Dedifferentiated amniotic fluid mesenchymal stem cell (primary cell): ENCODE data around the gene DCX.

Experiments used
- DNase-seq: peaks from one replicate; pipeline ENCODE4 v3.0.0-alpha.2; 2016; ENCODE audit errors: extremely low spot score

DCX gene

DNA sequence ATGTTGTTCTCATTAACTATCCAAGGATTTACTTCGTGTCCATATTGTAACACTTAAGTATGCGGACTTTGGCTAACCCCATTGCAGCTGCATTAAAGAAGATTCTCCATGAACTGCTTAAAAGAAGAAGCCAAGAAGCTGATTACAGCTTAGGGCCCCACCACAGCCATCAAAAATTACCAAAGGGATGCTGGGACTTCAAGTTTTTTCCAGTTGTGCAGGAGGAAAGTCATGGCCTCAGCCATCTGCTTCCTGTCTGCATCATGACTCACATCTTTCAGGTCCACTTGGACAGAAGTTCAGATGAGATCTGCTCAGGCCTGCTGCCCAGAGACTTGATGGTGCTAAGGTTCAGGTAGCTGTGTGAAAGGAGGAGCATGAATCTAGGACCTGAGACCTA is 102.9 kb downstream of the DCX start:
- no peak for DNase-seq

DNA sequence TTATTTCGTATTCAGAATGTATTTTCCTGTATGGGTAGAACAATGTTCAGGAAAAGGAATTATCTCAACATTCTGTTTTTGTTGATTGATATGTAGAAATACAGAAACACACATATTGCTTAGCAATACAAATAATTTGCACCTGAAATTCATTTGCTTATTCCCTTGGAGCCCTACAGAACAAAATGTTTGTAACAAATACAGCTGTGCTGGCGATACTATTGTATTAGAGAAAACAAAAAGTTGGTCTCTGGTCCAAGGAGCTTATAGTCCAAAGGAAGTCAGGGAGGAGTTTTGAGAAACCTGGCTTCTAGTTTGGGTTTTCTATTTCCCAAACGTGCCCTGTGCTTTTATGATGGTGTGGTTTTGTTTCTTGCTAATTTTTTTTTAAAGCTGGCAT is 104.0 kb downstream of the DCX start:
- no peak for DNase-seq

DNA sequence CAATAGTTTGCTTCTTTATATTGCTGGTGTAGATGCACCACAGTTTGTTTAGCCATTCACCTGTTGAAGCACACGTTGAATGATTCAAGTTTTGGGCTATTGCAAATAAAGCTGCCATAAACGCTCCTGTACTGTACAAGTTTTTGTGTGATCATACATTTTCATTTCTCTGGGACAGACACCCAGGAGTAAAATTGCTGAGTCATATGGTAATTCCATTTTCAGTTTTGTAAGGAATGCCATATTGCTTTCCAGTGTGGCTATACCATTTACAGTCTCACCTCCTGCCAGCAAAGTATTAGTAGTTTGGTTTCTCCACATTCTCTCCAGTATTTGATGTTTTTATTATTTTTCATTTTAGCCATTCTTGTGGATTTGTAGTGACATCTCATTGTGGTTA is 109.7 kb downstream of the DCX start:
- no peak for DNase-seq

DNA sequence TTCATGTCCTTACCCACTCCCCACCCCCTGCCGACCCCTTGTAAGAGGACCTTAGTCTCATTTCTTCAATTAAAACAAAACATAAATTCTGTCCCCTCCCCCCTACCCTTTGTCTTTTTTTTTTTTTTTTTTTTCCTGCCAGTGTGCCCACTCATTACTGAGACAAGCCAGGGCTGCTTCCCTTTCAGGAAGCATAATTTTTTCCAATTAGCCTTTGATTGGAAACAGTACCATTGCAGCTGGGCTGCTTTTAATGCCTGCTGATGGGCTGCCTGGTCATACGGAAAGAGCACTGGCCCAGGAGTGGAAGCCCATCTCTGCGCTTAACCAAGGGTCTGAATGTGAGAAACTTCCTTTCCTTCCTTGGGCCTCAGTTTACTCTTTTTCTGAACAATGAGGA is 123.2 kb downstream of the DCX start:
- no peak for DNase-seq

DNA sequence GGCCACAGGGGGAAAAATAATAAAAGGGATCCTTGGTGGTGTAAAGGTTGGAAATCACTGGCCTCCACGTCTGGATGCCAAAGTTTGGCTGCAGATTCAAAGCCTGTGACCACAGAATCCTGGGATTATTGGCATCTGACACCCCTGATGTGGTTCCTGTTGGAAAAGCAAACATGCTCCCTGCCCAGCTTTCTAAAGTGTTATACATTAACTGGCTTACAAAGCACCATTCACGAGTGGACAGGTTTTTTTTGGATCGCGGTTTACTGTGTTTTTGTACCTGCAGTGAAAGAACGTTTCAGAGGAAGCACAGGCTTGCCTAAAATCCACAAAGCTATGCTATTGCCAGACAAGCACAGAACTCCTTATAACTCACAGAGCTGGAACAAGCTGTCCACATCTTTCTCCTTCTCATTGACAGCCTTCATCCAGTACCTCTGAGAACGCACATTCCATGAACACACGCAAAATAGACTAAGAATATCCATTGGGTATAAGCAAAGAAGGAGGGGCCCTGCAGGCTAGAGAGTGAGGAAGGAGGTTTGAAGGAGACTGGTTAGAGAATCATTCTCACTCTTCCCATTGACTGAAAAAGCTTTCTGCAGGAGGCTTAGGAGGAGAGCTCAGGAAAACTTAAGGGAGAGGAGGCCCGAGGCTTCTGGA is 127.2 kb downstream of the DCX start:
- DNase-seq = no peak

DNA sequence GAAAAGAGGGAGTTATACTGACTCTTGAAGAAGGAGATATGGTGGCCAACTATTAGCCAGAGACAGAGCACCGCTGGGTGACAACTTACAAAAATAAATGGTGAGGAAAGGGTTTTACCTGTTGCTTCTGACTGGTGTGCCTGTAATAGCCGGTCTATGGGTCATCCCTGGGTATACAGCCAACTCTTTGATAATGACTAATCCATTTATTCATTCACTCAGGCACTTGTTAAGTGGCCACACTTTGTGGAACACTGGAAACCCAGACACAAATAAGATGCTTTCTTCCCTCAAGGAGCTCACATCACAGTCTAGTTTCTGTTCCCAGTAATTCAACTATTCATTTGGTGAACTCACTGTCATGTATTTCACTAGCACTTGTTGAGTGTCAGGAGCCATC is 128.5 kb downstream of the DCX start:
- no peak for DNase-seq

DNA sequence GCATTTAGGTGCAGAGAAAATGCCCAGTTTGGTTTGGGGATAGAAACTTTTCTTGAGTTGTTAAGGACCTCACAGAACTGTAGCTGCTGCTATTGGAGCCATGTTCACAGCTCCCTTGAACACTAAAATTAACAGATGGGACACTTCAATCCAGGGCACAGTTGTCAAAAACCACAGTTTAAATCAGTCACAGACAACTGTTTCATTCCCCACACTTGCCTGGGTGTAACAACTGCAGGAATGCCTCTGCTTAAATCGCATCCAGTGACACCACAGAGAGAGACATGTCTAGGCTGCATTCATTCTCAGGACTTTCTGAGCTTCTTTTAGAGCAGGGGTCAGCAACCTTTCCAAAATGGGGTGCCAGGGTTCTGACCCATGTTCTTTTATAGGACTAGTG is 129.0 kb downstream of the DCX start:
- no peak for DNase-seq

DNA sequence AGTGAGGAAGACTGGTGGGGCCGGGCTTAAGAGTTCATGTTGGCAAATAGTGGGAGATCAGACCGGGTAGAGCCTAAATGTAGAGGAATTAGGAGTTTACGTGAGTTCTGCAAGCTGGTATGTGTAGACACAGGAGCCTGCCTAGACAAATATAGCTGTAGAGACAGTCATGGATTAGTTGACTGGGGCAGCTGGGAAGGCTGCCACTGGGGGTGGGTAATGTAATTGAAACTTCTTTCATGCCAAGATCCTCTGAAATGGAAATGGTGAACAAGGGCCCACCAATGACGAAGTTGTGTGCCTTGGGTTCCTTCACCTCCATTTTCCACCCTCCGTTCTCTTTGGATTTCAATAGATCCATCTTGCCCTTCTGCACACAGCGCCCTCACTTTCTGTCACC is 129.9 kb downstream of the DCX start:
- no peak for DNase-seq

DNA sequence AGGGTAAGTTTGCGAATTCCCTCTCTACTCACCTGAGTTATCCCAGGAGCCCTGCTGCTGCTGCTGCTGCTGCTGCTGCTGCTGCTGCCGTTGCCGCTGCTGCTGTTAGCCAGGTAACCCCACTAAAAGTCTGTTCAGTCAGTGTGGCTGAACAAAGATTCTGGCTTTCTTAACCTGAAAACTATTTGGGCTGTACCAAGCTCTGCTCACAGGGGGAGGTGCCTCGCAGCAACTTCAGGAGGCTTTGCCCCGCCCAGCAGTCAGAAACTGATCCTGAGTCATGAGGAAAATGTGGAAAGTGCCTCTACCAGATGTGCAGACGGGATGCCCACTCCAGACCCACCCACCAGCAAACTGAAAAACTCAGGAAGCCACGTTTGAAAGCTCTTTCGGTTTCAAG is 141.7 kb downstream of the DCX start, which contains the start of gene CAPN6:
TSS of gene CAPN6 (minus strand) at position 145 of the 400 bp plus-strand sequence. CDS start 6,547 bp downstream, outside the sequence.
- DNase-seq = no peak

DNA sequence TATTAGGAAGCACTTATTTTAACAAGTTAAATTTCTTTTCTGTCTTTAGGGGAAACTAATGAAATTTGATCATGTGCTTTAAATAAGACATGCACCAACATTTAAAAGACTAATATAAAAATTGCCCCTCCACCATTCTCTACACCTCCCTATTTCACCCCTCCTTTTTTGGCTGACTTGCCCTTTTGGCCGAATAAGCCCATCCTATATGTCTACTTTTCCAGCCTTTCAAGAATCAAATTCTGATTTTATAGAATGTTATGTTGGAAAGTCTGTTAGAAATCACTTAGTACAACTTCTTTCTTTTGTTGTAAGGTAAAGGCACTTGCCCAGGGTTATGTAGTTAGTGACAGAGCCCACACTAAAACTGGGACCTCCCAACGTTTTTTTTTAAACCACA is 143.5 kb downstream of the DCX start:
- DNase-seq = no peak

DNA sequence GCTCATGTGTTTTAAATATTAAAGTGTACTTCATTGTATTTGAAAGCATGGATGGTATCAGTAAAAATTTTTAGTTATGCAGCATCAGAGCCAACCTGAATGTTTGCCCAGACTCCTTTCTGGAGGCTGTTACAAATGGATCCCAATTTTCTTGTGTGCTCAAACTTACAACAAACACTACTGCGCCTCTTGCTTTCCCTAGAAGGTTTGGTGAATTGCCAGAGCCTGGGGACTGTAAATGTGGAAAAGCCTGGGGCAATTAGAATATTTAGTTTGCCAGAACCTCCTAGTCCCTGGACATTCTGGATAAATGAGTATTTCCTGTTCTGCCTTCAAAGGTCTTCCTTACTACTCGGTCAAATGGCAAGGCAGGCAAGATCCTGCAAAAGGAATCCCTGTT is 146.5 kb downstream of the DCX start:
- no peak for DNase-seq

DNA sequence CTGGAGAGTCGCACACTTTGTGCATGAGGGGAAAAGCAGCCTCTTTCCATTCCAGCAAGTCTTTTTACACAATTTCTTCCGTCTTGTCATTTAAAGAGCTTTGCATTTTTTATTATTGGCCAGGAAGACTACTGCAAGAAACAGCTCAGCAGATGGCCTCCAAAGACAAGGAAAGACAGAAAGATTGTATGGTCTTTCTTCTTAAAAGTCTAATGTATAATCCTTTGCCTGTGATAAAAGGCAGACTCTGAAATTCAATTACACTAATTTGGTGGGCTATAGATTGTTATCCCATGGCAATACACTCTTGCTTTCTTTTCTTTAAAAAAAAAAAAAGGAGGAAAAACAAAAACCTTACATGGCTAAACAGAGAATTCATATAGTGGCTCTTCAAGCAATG is 147.6 kb downstream of the DCX start:
- DNase-seq = no peak

DNA sequence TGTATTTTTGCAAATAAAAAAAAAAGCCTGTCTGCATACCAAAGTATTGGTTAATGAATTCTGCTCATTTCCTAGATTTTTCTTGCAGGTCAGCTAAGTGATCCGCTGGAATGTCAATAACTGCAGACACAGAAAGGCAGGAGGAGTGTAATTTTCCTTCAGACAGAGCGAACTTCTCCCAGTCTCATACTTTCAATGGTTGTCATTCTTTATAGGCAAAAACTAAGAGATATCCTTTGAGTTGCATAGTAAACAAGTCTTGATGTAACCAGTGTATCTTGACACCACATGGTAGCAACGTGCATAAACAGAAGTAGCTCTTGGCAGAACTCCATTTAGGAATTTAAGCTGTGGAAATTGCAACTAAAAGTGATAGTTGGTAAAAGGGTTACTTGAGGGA is 149.9 kb downstream of the DCX start:
- DNase-seq = no peak

DNA sequence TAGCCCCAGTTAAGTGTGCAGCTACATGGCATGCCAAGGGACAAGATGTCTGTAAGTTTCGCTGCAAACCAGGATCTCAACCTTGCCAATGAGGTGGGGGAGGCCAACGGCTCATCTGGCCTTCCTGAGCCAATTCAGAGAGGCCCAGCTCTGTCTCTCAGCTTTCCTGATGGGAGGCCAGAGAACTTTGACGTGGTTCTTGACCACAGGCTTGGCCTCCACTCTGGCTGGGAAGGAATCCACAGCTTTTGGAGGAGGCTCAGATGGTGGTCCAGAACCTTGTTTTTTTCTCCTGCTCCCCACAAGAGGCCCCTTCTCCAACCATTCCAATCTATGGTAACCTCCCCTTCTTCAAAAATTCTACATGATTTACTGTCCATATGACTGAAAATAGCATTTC is 151.5 kb downstream of the DCX start:
- no peak for DNase-seq

DNA sequence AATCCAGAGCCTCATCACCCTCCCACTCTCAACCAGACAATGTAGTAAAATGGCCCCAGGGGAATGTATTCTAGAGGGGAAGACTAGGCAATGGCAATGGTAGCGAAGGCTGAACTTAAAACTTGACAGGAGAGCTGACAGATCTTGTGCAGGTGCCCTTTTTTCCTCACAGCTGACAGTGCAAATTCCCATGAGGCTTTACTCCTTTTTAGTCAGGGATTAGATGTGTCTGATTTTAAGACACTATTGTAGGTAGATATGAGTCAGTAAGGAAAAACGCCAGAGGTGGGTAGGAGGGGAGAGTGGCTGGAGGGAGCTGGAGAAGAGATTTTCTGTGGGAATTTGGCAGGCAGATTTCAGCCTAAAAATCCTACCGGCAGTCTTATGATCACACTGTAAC is 152.4 kb downstream of the DCX start:
- no peak for DNase-seq

DNA sequence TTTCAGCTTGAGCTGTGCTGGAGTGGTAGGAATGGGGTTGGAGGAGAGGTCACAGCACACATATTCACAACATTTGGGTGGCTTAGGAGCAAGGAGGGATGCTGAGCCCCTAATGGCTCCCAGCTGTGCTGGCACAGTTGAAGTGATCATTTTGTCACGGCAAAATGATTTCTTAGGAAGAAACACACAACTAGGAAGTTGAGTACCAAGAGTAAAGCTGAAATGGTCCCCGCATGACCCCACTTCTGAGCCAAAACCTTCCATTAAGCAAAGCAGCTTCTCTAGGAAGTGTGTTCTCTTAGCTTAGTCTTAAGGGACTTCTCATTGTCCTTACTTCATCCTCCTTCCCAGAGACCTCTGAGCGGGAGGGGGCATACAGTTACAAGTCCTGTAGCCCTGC is 154.3 kb downstream of the DCX start:
- DNase-seq = no peak

DNA sequence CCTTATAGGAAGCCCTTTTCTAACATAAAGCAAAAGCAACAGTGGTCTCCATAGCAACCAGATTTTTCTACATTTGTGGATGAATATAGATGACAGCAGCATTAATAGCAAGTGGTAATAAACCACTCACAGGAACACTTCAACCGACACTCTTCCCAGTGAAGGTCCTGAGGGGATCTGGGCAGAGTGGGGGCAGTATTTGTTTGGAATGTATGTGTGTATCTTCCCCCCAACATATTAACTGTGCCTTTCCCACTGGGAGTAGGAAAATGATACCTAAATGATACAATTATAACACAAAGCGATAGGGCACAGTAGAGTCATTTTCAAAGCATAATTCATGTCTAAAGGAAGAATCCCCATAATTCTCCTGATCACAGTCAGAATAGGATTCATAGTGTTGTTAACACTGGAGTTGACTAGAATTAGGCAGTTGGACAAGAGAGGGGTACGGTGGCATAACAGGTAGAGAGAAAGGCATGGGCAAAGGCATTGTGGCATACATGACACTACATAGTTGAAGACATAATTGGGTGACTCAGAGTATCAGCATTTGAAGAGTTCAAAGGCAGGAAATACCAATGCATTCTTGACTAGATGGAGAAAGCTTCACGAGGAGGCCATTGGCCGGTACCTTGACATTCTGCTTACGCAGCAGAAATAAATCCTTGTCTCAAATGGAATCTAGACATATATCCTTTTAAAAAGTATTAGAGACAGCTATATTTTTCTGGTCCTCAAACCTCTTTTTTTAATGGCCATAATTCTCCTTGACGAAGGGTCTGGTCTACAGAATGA is 156.9 kb downstream of the DCX start:
- no peak for DNase-seq

DNA sequence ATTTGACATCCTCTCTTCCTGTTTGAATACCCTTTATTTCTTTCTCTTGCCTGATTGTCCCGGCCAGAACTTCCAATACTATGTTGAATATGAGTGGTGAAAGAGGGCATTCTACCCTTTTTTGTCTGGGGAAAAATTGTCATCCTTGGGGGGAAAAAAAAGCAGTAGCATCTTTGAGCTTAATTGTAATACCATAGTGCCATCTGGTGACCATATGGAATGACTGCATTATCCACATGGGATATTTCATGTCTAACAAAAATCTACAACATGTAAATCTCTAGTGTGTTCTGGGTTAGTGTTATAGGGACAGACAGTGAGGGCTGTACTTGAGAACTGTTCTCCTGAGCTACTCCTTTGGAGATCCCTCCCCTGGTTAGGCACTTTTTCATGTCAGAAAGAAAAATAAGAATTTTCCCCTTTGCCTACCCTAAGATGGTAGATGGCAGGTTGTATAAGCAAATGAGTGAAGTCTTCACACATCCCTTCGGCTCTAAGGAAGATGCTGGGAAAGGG is 167.7 kb downstream of the DCX start:
- DNase-seq = no peak
